ENCODE data around the gene SYP. TPM values are rescaled to one million over a fixed set of nuclear protein-coding genes. Genes with fewer than 3 reads are reported as not detected.

SYP gene
- total RNA-seq = 1 to 10 TPM in 2 of 4 donors, under 1 TPM in 1, not detected in 1; 0.30 to 1.6 (median 1.3) TPM

DNA sequence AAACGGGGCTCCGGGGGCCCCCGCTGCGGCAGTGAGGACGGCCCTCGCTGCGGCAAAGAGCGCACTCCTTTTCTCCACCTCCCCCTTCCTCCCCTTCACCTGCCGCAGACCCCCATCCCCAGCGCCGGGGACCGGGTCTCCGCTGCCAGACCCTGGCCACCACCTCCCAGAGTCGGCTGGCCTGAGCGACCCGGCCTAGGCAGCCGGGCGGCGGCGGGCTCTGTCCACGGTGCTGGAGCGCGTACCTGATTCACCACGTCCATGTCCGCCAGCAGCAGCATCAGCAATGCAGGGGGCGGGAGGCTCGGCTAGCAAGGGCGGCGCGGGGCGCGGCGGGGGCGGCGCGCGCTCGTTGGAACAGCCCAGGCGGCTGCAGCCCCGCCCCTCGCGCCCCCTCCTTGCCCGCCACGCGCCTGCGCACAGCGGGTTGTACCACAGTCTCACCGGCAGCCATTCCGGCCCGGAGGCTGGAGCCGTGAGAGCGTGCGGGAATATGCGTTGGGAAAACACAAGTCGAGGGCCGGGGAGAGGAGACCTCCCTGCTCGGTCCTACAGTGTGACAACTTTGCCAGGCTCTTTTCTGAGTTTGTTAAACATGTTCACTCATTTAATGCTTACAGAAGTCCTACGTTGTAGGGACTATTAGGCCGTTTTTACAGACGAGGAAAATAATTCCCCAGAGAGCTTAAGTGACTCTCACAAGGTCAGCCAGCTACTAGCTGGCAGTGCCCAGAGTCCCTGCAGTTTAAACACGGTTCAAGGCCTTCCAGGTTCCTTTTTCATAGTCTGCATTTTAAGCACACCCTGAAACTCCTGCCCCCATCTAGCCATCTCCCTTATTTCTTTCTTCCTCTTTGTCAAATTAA is at the start of gene SYP:
TSS of gene SYP (minus strand) at position 288 of the 866 bp plus-strand sequence. CDS start at position 281, 7 bp downstream.
- Histone ChIP-seq H3K4me3 (peak within 1 kb of the TSS; percentile 45), H3K27ac (no peak within 1 kb of the TSS), H3K36me3 (no peaks in the 10 kb centered on the region), H3K9me3 (no peaks in the 10 kb centered on the region), H3K27me3 (no peaks in the 10 kb centered on the region), H3K4me1 (peaks cover 7% of the 10 kb centered on the region)
- WGBS = 32% methylated on average over 38 of the region's 61 CpGs
- DNase-seq (ENCODE audit: low spot score in 2 of 2) = peak; percentile 91 to 92
- TF ChIP-seq CTCF (IDR thresholded peaks at IDR 0.05) = no peak
- TF ChIP-seq POLR2A (IDR thresholded peaks at IDR 0.05) = peak in 1 of 2 donors; percentile 26

DNA sequence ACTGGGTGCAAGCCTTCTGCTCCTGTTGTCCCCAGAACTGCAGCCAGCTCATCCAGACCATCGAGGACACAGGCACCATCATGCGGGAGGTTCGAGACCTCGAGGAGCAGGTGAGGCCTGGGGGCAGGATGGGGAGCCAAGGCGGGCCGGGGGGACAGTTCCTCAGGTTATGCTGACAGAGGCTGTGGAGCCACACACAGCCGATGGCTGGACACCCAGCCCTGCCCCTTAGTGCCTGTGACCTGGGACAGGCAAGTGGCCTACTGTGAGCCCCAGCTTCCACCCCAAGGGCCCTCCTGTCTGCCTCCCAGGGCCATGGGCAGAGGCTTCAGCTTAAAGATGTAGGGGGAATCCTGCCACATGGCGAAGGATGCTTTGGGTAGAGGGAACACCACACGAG is 49.6 kb upstream of the SYP start:
- 81% methylated on average over 5 of the region's 9 CpGs for WGBS
- no peak for DNase-seq (ENCODE audit: low spot score in 2 of 2)
- H3K9me3 ChIP-seq = no peaks in the 10 kb centered on the region
- no peak for TF ChIP-seq POLR2AphosphoS5 (IDR thresholded peaks at IDR 0.05)
- no peak for TF ChIP-seq POLR2A (IDR thresholded peaks at IDR 0.05)
- no peak for TF ChIP-seq CTCF (IDR thresholded peaks at IDR 0.05)
- TF ChIP-seq EP300 (IDR thresholded peaks at IDR 0.05) = no peak
- no peaks in the 10 kb centered on the region for H3K4me1 ChIP-seq
- H3K4me3 ChIP-seq = no peak overlapping the region
- no peaks in the 10 kb centered on the region for H3K27me3 ChIP-seq
- no peak overlapping the region for H3K27ac ChIP-seq
- H3K36me3 ChIP-seq = peaks cover 30% of the 10 kb centered on the region

DNA sequence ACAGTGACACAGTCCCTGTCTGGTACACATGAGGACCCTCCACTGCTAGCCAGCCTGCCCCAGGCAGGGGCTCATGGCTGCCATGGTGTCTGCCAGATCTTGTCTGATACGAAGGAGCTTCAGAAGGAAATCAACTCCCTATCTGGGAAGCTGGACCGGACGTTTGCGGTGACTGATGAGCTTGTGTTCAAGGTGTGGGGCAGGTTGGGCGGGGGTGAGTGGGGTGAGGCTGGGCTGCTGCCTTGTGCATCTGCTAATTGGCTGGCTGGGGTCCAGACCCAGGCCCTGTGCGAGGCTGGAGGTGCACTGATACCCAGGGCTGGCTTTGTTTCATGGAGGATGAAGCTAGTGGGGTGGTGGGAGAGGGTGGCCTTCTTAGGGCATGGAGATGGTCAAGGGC is 49.1 kb upstream of the SYP start:
- peaks cover 33% of the 10 kb centered on the region for H3K36me3 ChIP-seq
- no CpG with 5 or more reads among the region's 6 CpGs for WGBS
- H3K9me3 ChIP-seq = no peaks in the 10 kb centered on the region
- no peak for TF ChIP-seq CTCF (IDR thresholded peaks at IDR 0.05)
- no peak for TF ChIP-seq POLR2AphosphoS5 (IDR thresholded peaks at IDR 0.05)
- no peak for TF ChIP-seq POLR2A (IDR thresholded peaks at IDR 0.05)
- TF ChIP-seq EP300 (IDR thresholded peaks at IDR 0.05) = no peak
- H3K4me3 ChIP-seq = no peak overlapping the region
- DNase-seq (ENCODE audit: low spot score in 2 of 2) = no peak
- H3K4me1 ChIP-seq = no peaks in the 10 kb centered on the region
- H3K27ac ChIP-seq = no peak overlapping the region
- H3K27me3 ChIP-seq = no peaks in the 10 kb centered on the region

GRCh38 chrX:49247916-49248811 is 48.2 kb upstream of the SYP start:
- H3K36me3 ChIP-seq = peaks cover 42% of the 10 kb centered on the region
- H3K4me3 ChIP-seq = no peak overlapping the region
- H3K9me3 ChIP-seq = no peaks in the 10 kb centered on the region
- no peak overlapping the region for H3K27ac ChIP-seq
- no peaks in the 10 kb centered on the region for H3K4me1 ChIP-seq
- H3K27me3 ChIP-seq = no peaks in the 10 kb centered on the region
- no peak for DNase-seq (ENCODE audit: low spot score in 2 of 2)
- no peak for TF ChIP-seq POLR2A (IDR thresholded peaks at IDR 0.05)
- TF ChIP-seq POLR2AphosphoS5 (IDR thresholded peaks at IDR 0.05) = no peak
- TF ChIP-seq EP300 (IDR thresholded peaks at IDR 0.05) = no peak
- TF ChIP-seq CTCF (IDR thresholded peaks at IDR 0.05) = no peak
- WGBS = 79% methylated on average over 7 of the region's 28 CpGs

DNA sequence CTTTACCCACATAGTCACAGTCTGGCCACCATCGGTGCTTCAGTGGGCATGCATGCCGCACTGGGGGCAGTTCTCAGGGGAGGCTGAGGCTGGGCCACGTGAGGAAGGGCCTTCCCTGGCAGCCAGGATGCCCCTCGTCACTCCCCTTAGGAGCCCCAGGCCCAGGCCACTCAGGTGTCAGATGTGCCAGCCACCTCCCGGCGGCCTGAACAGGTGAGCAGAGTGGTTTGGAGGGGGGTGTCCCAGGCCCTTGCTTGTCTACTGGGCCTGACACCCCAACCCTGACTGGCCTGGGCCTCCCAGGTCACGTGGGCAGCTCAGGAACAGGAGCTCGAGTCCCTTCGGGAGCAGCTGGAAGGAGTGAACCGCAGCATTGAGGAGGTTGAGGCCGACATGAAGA is 47.4 kb upstream of the SYP start:
- TF ChIP-seq CTCF (IDR thresholded peaks at IDR 0.05) (no peak), EP300 (IDR thresholded peaks at IDR 0.05) (no peak)

More for the DNA sequence above, 47.4 kb upstream of the SYP start:
- H3K9me3 ChIP-seq = no peaks in the 10 kb centered on the region
- H3K4me3 ChIP-seq = no peak overlapping the region
- H3K27ac ChIP-seq = no peak overlapping the region
- no peaks in the 10 kb centered on the region for H3K27me3 ChIP-seq
- H3K36me3 ChIP-seq = peaks cover 50% of the 10 kb centered on the region
- WGBS = 83% methylated on average over 11 of the region's 11 CpGs
- H3K4me1 ChIP-seq = no peaks in the 10 kb centered on the region
- DNase-seq (ENCODE audit: low spot score in 2 of 2) = no peak

All from suprapubic skin (tissue), 4 donors.